Activated naive CD8-positive, alpha-beta T cell treated with anti-CD3 and anti-CD28 coated beads for 36 hours (primary cell): ENCODE results near the gene POLR2H. TPM values are rescaled to one million over a fixed set of nuclear protein-coding genes. Genes with fewer than 3 reads are reported as not detected.

Experiments
- DNase-seq: peaks from one replicate; pipeline ENCODE4 v3.0.0; 2021
- H3K27ac Mint-ChIP-seq: one replicate; pipeline ENCODE4 v1.8.0; 2022; ENCODE audit warnings: mild to moderate bottlenecking, moderate library complexity, mixed read lengths
- H3K27me3 Mint-ChIP-seq: one replicate; pipeline ENCODE4 v1.8.0; 2022; ENCODE audit warnings: mild to moderate bottlenecking, mixed read lengths
- H3K36me3 Mint-ChIP-seq: one replicate; pipeline ENCODE4 v1.8.0; 2021; ENCODE audit warnings: mild to moderate bottlenecking, mixed read lengths
- H3K4me1 Mint-ChIP-seq: one replicate; pipeline ENCODE4 v1.8.0; 2021; ENCODE audit warnings: mixed read lengths
- H3K4me3 Mint-ChIP-seq: one replicate; pipeline ENCODE4 v1.8.0; 2022; ENCODE audit warnings: mild to moderate bottlenecking, moderate library complexity, mixed read lengths
- H3K9me3 Mint-ChIP-seq: one replicate; pipeline ENCODE4 v1.8.0; 2022; ENCODE audit warnings: mixed read lengths
- total RNA-seq, 2 experiments: library from RNA; stranded (reverse); gene quantifications; one replicate each; pipeline ENCODE4 v1.2.3, GENCODE V29; 2021

Gene POLR2H
- total RNA-seq, 2 experiments from 2014 or later, result 175 to 177 TPM

GRCh38 chr3:184354121-184354728, 7.3 kb upstream of the POLR2H start:
- H3K36me3 Mint-ChIP-seq, result peaks cover 5% of the 10 kb centered on the region
- H3K27me3 Mint-ChIP-seq, result no peaks in the 10 kb centered on the region
- peak; percentile 45 for DNase-seq
- H3K4me1 Mint-ChIP-seq, result no peaks in the 10 kb centered on the region
- H3K27ac Mint-ChIP-seq, result no peak overlapping the region
- no peaks in the 10 kb centered on the region for H3K9me3 Mint-ChIP-seq
- H3K4me3 Mint-ChIP-seq, result no peak overlapping the region

DNA sequence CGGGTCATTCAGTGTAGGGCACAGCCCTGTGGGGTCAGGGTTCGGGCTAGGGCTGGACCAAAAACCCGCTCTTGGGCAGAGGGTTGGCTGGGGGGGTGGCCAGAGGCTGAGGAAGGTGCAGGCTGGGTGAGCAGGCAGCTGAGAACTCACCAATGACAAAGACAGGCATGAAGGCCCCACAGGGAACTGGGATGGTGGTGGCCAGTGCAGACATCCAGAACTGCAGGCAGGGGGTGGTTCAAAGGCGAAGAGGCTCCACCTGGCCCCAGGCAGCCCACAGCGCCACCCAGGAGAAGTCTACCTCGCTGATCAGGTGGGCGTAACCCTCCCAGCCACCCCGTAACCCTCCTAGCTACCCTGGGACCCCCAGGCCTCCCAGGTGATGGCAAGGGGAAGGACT, 6.8 kb upstream of the POLR2H start:
- no peak for DNase-seq
- peaks cover 5% of the 10 kb centered on the region for H3K36me3 Mint-ChIP-seq
- no peak overlapping the region for H3K4me3 Mint-ChIP-seq

DNA sequence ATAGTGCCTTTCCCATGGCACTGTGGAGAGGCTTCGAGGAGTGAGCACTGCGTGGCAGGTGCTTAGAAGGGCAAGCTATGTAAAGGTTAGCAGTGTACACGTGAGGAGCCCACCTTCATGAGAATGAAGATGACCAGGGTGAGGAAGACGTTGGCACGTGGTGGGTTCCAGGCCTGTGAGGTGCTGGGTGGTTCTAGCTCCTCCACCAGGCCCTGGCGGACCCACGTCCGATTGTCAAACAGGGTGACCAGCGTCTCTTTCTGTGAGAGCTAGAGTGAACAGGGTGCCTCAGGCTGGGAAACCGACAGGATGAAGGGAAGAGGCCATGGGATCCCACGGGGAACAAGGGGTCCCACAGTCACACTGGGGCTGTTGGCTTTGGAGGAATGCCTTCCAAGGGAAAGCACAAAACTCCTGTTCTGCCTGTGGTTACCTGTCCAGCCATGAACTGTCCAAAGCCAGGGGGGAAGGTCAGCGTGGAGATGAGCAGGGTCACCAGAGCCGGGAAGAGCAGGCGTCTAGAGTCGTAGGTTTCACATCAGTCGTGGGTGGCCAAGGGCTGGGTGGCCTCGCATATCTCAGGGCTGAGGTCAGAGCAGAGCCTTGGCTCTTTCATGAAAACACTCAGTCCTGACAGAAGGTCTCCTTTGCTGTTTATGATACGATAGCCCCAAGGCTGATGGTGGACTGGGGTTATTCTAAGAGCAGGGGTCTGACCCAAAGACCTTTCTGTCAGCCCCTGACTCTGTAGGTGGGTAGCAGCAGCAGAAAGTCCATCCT, 6.1 kb upstream of the POLR2H start:
- peaks cover 6% of the 10 kb centered on the region for H3K4me1 Mint-ChIP-seq
- H3K27ac Mint-ChIP-seq, result no peak overlapping the region
- no peaks in the 10 kb centered on the region for H3K27me3 Mint-ChIP-seq
- no peak for DNase-seq
- H3K9me3 Mint-ChIP-seq, result no peaks in the 10 kb centered on the region
- peaks cover 5% of the 10 kb centered on the region for H3K36me3 Mint-ChIP-seq
- no peak overlapping the region for H3K4me3 Mint-ChIP-seq

More for the DNA sequence above, 6.8 kb upstream of the POLR2H start:
- Mint-ChIP-seq H3K27ac (no peak overlapping the region), H3K4me1 (no peaks in the 10 kb centered on the region), H3K27me3 (no peaks in the 10 kb centered on the region), H3K9me3 (no peaks in the 10 kb centered on the region)

GRCh38 chr3:184357248-184358123, 4.0 kb upstream of the POLR2H start:
- H3K9me3 Mint-ChIP-seq, result no peaks in the 10 kb centered on the region
- H3K27ac Mint-ChIP-seq, result no peak overlapping the region
- H3K27me3 Mint-ChIP-seq, result no peaks in the 10 kb centered on the region

DNA sequence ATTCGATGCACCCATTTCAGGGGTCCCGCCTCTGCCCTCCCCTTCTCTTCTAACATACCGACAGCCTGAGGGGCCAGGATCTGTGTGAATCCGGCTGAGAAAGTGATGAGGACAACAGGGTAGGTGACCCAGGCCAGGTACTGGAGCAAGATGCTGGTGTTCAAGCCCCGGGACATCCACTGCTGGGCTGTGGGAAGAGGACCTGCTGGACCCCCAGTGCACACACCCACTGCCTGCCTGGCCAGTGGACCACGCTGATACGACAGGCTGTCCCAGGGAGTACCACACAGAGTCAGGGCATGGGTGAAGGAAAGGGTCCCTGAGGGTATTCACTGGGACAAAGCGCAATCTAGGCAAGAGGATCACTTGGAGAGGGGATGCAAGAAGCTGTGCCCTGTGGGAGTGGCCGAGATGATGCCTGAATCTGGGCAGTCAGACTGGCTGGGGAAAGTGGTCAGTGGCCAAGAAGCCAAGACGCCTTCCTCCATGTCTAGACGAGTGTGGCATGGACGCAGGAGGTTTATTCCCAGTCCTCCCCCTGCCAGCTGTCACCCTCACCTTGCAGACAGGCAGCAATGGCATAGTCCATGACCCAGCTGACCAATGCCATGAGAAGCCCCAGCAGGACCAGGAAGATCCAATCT, 3.3 kb upstream of the POLR2H start:
- Mint-ChIP-seq H3K36me3 (peaks cover 7% of the 10 kb centered on the region), H3K27me3 (peaks cover 3% of the 10 kb centered on the region), H3K4me3 (no peak overlapping the region), H3K27ac (no peak overlapping the region), H3K4me1 (peaks cover 10% of the 10 kb centered on the region), H3K9me3 (no peaks in the 10 kb centered on the region)
- DNase-seq, result no peak

More at GRCh38 chr3:184357248-184358123, 4.0 kb upstream of the POLR2H start:
- Mint-ChIP-seq H3K4me3 (no peak overlapping the region), H3K36me3 (peaks cover 5% of the 10 kb centered on the region), H3K4me1 (peaks cover 10% of the 10 kb centered on the region)
- no peak for DNase-seq

- no peak overlapping the region for H3K27ac Mint-ChIP-seq
- DNase-seq, result no peak
- peaks cover 4% of the 10 kb centered on the region for H3K27me3 Mint-ChIP-seq
- H3K4me3 Mint-ChIP-seq, result no peak overlapping the region
- H3K36me3 Mint-ChIP-seq, result peaks cover 14% of the 10 kb centered on the region
- no peaks in the 10 kb centered on the region for H3K9me3 Mint-ChIP-seq
- H3K4me1 Mint-ChIP-seq, result peaks cover 12% of the 10 kb centered on the region
Observed at GRCh38 chr3:184358921-184359350, 2.6 kb upstream of the POLR2H start.

- no peak for DNase-seq
- Mint-ChIP-seq H3K9me3 (no peaks in the 10 kb centered on the region), H3K27ac (no peak overlapping the region), H3K4me3 (no peak overlapping the region), H3K36me3 (peaks cover 18% of the 10 kb centered on the region), H3K27me3 (peaks cover 4% of the 10 kb centered on the region), H3K4me1 (peaks cover 16% of the 10 kb centered on the region)
Observed at GRCh38 chr3:184359610-184360009, 1.9 kb upstream of the POLR2H start.

- H3K4me3 Mint-ChIP-seq, result peak overlapping the region; percentile 85
- H3K4me1 Mint-ChIP-seq, result peaks cover 23% of the 10 kb centered on the region
- DNase-seq, result no peak
- H3K27me3 Mint-ChIP-seq, result peaks cover 4% of the 10 kb centered on the region
- H3K36me3 Mint-ChIP-seq, result peaks cover 22% of the 10 kb centered on the region
- H3K27ac Mint-ChIP-seq, result peak overlapping the region; percentile 9
- no peaks in the 10 kb centered on the region for H3K9me3 Mint-ChIP-seq
Observed at GRCh38 chr3:184360070-184360928, 1.2 kb upstream of the POLR2H start.

DNA sequence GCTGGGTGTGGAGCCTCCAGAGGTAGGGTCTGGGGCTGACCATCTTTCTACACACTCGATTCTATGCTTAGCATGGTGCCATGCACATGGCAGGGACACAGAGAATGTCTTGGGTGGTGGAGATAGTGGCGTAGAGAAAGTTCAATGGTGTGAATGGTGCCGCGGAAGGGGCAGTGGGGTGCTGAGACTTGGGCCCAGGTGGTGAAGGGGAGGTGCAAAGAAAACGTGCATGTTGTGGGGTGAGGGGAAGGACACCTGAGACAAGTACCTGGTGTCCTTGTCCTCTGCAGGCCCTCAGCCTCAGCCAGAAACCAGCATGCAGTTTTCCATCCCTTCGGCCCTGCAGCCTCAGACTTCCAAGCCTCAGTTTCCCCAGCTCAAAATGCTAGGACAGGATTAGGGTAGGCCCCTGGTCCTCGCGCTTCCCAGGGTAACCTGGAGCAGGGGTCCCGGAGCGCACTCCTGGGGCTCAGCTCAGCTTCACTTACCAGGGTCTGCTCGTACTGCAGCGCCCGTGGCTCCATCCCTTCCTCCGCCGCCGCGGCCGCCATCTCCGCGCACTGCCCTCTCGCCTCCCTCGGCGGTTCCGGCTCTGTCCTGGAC, 480 bp upstream of the POLR2H start:
- Mint-ChIP-seq H3K4me1 (peaks cover 26% of the 10 kb centered on the region), H3K4me3 (peak overlapping the region; percentile 85), H3K27me3 (peaks cover 4% of the 10 kb centered on the region), H3K9me3 (no peaks in the 10 kb centered on the region), H3K27ac (peak overlapping the region; percentile 52), H3K36me3 (peaks cover 23% of the 10 kb centered on the region)
- DNase-seq, result no peak

DNA sequence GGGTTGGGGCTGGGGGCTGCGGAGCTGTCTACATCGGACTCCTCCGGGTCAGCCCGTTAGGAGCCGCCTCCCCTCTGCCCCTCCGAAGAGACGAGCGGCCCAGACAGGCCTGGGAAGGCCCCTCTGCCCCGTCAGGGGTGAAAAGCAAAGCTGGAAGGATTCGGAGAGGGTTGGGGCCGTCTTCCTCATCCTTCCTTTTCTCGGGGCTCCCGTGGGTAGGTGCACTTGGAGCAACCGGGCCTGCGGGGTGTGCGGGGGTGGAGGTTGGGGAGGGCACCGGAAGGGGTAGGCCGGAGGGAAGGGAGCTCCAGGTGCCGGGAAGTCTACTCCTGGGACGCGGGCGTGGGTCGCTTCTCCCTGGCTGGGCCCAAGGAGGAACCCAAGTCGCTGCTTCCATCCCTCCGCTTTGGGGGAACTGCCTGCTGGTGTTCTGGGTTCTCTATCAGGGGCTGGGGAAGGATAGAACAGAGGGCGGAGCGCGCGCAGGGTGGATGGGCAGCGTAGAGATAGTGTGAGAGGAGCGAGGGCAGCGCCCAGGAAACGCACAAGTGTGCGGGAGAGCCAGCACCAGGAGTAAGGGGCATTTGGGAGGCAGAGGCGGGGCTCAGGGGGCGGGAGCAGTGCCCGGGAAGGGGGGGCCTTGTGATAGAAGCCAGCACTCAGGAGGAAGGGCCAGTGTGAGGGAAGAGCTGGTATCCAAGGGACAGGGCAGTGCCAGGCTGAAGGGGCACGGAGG, 590 bp downstream of the POLR2H start:
- Mint-ChIP-seq H3K27me3 (peaks cover 4% of the 10 kb centered on the region), H3K9me3 (no peaks in the 10 kb centered on the region), H3K27ac (peak overlapping the region; percentile 92), H3K4me3 (peak overlapping the region; percentile 96), H3K4me1 (peaks cover 31% of the 10 kb centered on the region), H3K36me3 (peaks cover 31% of the 10 kb centered on the region)
- DNase-seq, result peak; percentile 64

- peak; percentile 96 for DNase-seq
- peak overlapping the region; percentile 97 for H3K27ac Mint-ChIP-seq
- peaks cover 33% of the 10 kb centered on the region for H3K36me3 Mint-ChIP-seq
- peaks cover 33% of the 10 kb centered on the region for H3K4me1 Mint-ChIP-seq
- H3K9me3 Mint-ChIP-seq, result no peaks in the 10 kb centered on the region
- peaks cover 4% of the 10 kb centered on the region for H3K27me3 Mint-ChIP-seq
- peak overlapping the region; percentile 96 for H3K4me3 Mint-ChIP-seq
Observed at GRCh38 chr3:184362668-184363546, 1.4 kb downstream of the POLR2H start.

GRCh38 chr3:184366619-184367289, 5.2 kb downstream of the POLR2H start:
- Mint-ChIP-seq H3K9me3 (no peaks in the 10 kb centered on the region), H3K4me3 (no peak overlapping the region), H3K27me3 (peaks cover 4% of the 10 kb centered on the region), H3K27ac (peak overlapping the region; percentile 74), H3K4me1 (peaks cover 34% of the 10 kb centered on the region), H3K36me3 (peaks cover 41% of the 10 kb centered on the region)
- no peak for DNase-seq
